GM23338 (cell line): Measurements from ENCODE around the gene RHOH. TPM values are rescaled to one million over a fixed set of nuclear protein-coding genes. Genes with fewer than 3 reads are reported as not detected.
A peak's percentile ranks its signal among the peaks of the same experiment; 100 is the strongest.

ENCODE experiments used
- ATAC-seq: fragments of 200-7000 bp; cut with Tn5 transposase; 3 replicates; pipeline ENCODE4 v1.9.1; 2020
- DNase-seq: peaks from one replicate; pipeline ENCODE4 v3.0.0-alpha.2; 2015; ENCODE audit warnings: low spot score
- H2AFZ ChIP-seq: fragments of 200-600 bp; sonication (generic); 2 replicates; pipeline ENCODE4 v1.8.0; 2016; ENCODE audit warnings: antibody characterized with exemption, mild to moderate bottlenecking, moderate library complexity
- H3F3A ChIP-seq: fragments of 200-600 bp; sonication (generic); replicated peaks from 2 replicates; pipeline ENCODE4 v1.8.0; 2017; ENCODE audit warnings: antibody characterized with exemption, mixed run types, low read depth
- H3K27ac ChIP-seq: fragments of 200-600 bp; sonication (generic); 2 replicates; pipeline ENCODE4 v1.6.1; 2016; ENCODE audit warnings: low read depth
- H3K27me3 ChIP-seq: fragments of 200-600 bp; sonication (generic); 2 replicates; pipeline ENCODE4 v1.8.0; 2016; ENCODE audit warnings: mild to moderate bottlenecking, mixed run types, moderate library complexity; ENCODE audit not compliant: insufficient read depth
- H3K36me3 ChIP-seq: fragments of 200-600 bp; sonication (generic); 2 replicates; pipeline ENCODE4 v1.8.0; 2016; ENCODE audit warnings: mild to moderate bottlenecking; ENCODE audit not compliant: insufficient read depth
- H3K4me1 ChIP-seq: fragments of 200-600 bp; sonication (generic); 2 replicates; pipeline ENCODE4 v1.8.0; 2016; ENCODE audit warnings: mild to moderate bottlenecking, moderate library complexity; ENCODE audit not compliant: insufficient read depth
- H3K4me2 ChIP-seq: fragments of 200-600 bp; sonication (generic); 2 replicates; pipeline ENCODE4 v1.7.1; 2017; ENCODE audit warnings: mixed run types
- H3K4me3 ChIP-seq: fragments of 200-600 bp; sonication (generic); 2 replicates; pipeline ENCODE4 v1.6.1; 2016; ENCODE audit warnings: mixed run types
- H3K79me2 ChIP-seq: fragments of 200-600 bp; sonication (generic); replicated peaks from 2 replicates; pipeline ENCODE4 v1.8.0; 2017; ENCODE audit warnings: mild to moderate bottlenecking; ENCODE audit not compliant: insufficient read depth
- H3K9me2 ChIP-seq: fragments of 200-600 bp; sonication (generic); 2 replicates; pipeline ENCODE4 v1.8.0; 2017; ENCODE audit not compliant: insufficient read depth
- H4K20me1 ChIP-seq: fragments of 200-600 bp; sonication (generic); replicated peaks from 2 replicates; pipeline ENCODE4 v1.8.0; 2017; ENCODE audit warnings: mild to moderate bottlenecking; ENCODE audit not compliant: insufficient read depth
- H3K27ac Mint-ChIP-seq: 2 replicates; pipeline ENCODE4 v1.8.0; 2020; ENCODE audit warnings: inconsistent platforms, mild to moderate bottlenecking, moderate library complexity, mixed read lengths
- H3K27me3 Mint-ChIP-seq: 3 replicates; pipeline ENCODE4 v1.8.0; 2022; ENCODE audit warnings: low read depth, mild to moderate bottlenecking, moderate library complexity, mixed read lengths, inconsistent platforms; ENCODE audit not compliant: insufficient read depth, poor library complexity
- H3K36me3 Mint-ChIP-seq: 3 replicates; pipeline ENCODE4 v1.8.0; 2021; ENCODE audit warnings: low read depth, mild to moderate bottlenecking, inconsistent platforms, moderate library complexity, mixed read lengths
- H3K4me1 Mint-ChIP-seq: 3 replicates; pipeline ENCODE4 v1.8.0; 2020; ENCODE audit warnings: mild to moderate bottlenecking, inconsistent platforms, mixed read lengths
- H3K4me3 Mint-ChIP-seq: 3 replicates; pipeline ENCODE4 v1.8.0; 2021; ENCODE audit warnings: moderate library complexity, mild to moderate bottlenecking, inconsistent platforms, mixed read lengths
- H3K9me3 Mint-ChIP-seq: 3 replicates; pipeline ENCODE4 v1.8.0; 2020; ENCODE audit warnings: moderate library complexity, mild to moderate bottlenecking, inconsistent platforms, mixed read lengths
- EZH2 ChIP-seq: fragments of 200-600 bp; sonication (generic); IDR thresholded peaks from one replicate; pipeline ENCODE4 v1.8.0; 2017; ENCODE audit warnings: antibody characterized with exemption, mild to moderate bottlenecking, low read depth; ENCODE audit not compliant: unreplicated experiment
- EZH2phosphoT487 ChIP-seq: fragments of 200-600 bp; sonication (generic); IDR thresholded peaks from one replicate; pipeline ENCODE4 v1.8.1; 2018; ENCODE audit warnings: antibody characterized with exemption; ENCODE audit not compliant: unreplicated experiment
- JUNB ChIP-seq: IDR thresholded peaks from one replicate; pipeline ENCODE4 v1.6.1; 2016; ENCODE audit warnings: antibody characterized with exemption; ENCODE audit not compliant: unreplicated experiment
- NANOG ChIP-seq: IDR thresholded peaks from 2 replicates; pipeline ENCODE4 v1.6.1; 2016; ENCODE audit warnings: antibody characterized with exemption, borderline replicate concordance
- POLR2AphosphoS5 ChIP-seq: IDR thresholded peaks from 2 replicates; pipeline ENCODE4 v1.6.1; 2016; ENCODE audit warnings: antibody characterized with exemption, low read depth
- STAT1 ChIP-seq: IDR thresholded peaks from one replicate; pipeline ENCODE4 v1.6.1; 2016; ENCODE audit warnings: antibody characterized with exemption; ENCODE audit not compliant: unreplicated experiment
- ZNF462 ChIP-seq: fragments of 250-450 bp; sonication (Bioruptor Pico); IDR thresholded peaks from 2 replicates; pipeline ENCODE4 v1.5.0; 2020; ENCODE audit warnings: mild to moderate bottlenecking, moderate library complexity
- polyA plus RNA-seq: library from polyadenylated mRNA; unstranded; fragments of >200 nt; fragmentation: Nextera tagmentation; extraction: Ambion mirVana; gene quantifications from 2 replicates; pipeline ENCODE4 v1.2.1, GENCODE V29; 2016
- total RNA-seq: library from RNA; depleted of rRNA; stranded (reverse); fragments of >200 nt; shearing (Covaris generic); gene quantifications from 2 replicates; pipeline ENCODE4 v1.2.3, GENCODE V29; 2014
- TF ChIP-seq, protein P1 (sequence below): IDR thresholded peaks from 2 replicates; pipeline ENCODE4 v1.6.1; 2016; ENCODE audit warnings: antibody characterized with exemption

Gene RHOH
- total and polyA plus RNA-seq, 2 experiments from 2014 or later, result 2.2 to 3.7 TPM

- no peak overlapping the region for H3K27ac ChIP-seq
- peaks cover 1% of the 10 kb centered on the region; the same call in 1 of the 3 replicates for H3K9me3 Mint-ChIP-seq
- no peaks in the 10 kb centered on the region for H3K79me2 ChIP-seq
- no peaks in the 10 kb centered on the region for H3K27me3 ChIP-seq
- H3K4me2 ChIP-seq, result no peak overlapping the region
- 0 out of 2 replicates have a peak, but pooled peaks cover 5% of the 10 kb centered on the region for H3K4me1 ChIP-seq
- peaks cover 18% of the 10 kb centered on the region; the same call in 2 of the 3 replicates for H3K4me1 Mint-ChIP-seq
- H3K9me2 ChIP-seq, result no peaks in the 10 kb centered on the region
- no peak overlapping the region for H3K4me3 Mint-ChIP-seq
- H3K27me3 Mint-ChIP-seq, result no peaks in the 10 kb centered on the region
- no peaks in the 10 kb centered on the region for H4K20me1 ChIP-seq
- no peaks in the 10 kb centered on the region for H3K36me3 Mint-ChIP-seq
- no peak for TF ChIP-seq EZH2
- TF ChIP-seq EZH2phosphoT487, result no peak
- TF ChIP-seq, protein P1, sequence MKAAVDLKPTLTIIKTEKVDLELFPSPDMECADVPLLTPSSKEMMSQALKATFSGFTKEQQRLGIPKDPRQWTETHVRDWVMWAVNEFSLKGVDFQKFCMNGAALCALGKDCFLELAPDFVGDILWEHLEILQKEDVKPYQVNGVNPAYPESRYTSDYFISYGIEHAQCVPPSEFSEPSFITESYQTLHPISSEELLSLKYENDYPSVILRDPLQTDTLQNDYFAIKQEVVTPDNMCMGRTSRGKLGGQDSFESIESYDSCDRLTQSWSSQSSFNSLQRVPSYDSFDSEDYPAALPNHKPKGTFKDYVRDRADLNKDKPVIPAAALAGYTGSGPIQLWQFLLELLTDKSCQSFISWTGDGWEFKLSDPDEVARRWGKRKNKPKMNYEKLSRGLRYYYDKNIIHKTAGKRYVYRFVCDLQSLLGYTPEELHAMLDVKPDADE, result no peak
- no peak for TF ChIP-seq ZNF462 (CRISPR knock-in tag)
- no peak for TF ChIP-seq JUNB
- TF ChIP-seq NANOG, result no peak
- no peak for TF ChIP-seq STAT1
- no peak for TF ChIP-seq POLR2AphosphoS5
- no peaks in the 10 kb centered on the region for H3K36me3 ChIP-seq
- DNase-seq (no peak), ATAC-seq (no peak)
- H3K4me3 ChIP-seq, result no peak overlapping the region
- H3K27ac Mint-ChIP-seq, result no peak overlapping the region
- no peaks in the 10 kb centered on the region for H3F3A ChIP-seq
- H2AFZ ChIP-seq, result peak overlapping the region; percentile 76; the same call in 1 of the 2 replicates
Observed at GRCh38 chr4:40256329-40256728, 59.5 kb downstream of the RHOH start.
